Activated CD4-positive, alpha-beta T cell treated with anti-CD3 and anti-CD28 coated beads, Interleukin-2, amount 10 ng/mL, durations not matched to agents 24 days and 14 days (primary cell): ENCODE data around the gene DDIAS. TPM values are rescaled to one million over a fixed set of nuclear protein-coding genes. Genes with fewer than 3 reads are reported as not detected.

ENCODE experiments used
- DNase-seq: peaks from one replicate; pipeline ENCODE4 v3.0.0; 2022
- H3K27ac Mint-ChIP-seq: one replicate; pipeline ENCODE4 v1.8.0; 2022; ENCODE audit warnings: mild to moderate bottlenecking, mixed read lengths
- H3K27me3 Mint-ChIP-seq: one replicate; pipeline ENCODE4 v1.8.0; 2022; ENCODE audit warnings: mixed read lengths
- H3K36me3 Mint-ChIP-seq: one replicate; pipeline ENCODE4 v1.8.0; 2022; ENCODE audit warnings: low read depth, mild to moderate bottlenecking, mixed read lengths
- H3K4me1 Mint-ChIP-seq: one replicate; pipeline ENCODE4 v1.8.0; 2021; ENCODE audit warnings: mixed read lengths
- H3K4me3 Mint-ChIP-seq: one replicate; pipeline ENCODE4 v1.8.0; 2022; ENCODE audit warnings: mild to moderate bottlenecking, moderate library complexity, mixed read lengths
- H3K9me3 Mint-ChIP-seq: one replicate; pipeline ENCODE4 v1.8.0; 2021; ENCODE audit warnings: mixed read lengths
- intact Hi-C: fragments of 100-400 bp; cut with micrococcal nuclease; formaldehyde crosslinking; loops from one replicate; pipeline ENCODE4 v1.15.1; 2023
- total RNA-seq: library from RNA; stranded (reverse); gene quantifications from 2 replicates; pipeline ENCODE4 v1.2.3, GENCODE V29; 2022

The DDIAS gene
- total RNA-seq, 1 donor from 2014 or later, result 26.9 TPM

DNA sequence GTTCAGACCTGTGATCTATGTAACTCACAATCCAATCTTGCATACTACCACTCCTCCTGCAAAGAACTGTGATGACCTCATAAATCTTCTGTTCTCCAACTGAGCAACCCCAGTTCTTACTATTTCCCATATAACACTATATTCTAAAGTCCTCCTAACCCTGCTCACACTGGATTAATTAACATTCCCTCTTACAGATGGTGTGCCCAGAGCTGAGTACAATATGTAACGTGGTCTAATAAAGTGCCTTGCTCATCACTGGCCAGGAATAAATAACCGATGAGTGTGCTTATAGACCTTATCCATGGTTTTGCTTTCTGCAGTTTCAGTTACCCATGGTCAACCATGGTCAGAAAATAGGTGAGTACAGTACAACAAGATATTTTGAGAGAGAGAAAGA, 29.9 kb upstream of the DDIAS start:
- no peak for DNase-seq
- no peak overlapping the region for H3K27ac Mint-ChIP-seq
- H3K9me3 Mint-ChIP-seq, result peaks cover 10% of the 10 kb centered on the region
- peaks cover 2% of the 10 kb centered on the region for H3K27me3 Mint-ChIP-seq
- peaks cover 8% of the 10 kb centered on the region for H3K36me3 Mint-ChIP-seq
- H3K4me3 Mint-ChIP-seq, result no peak overlapping the region
- H3K4me1 Mint-ChIP-seq, result peaks cover 28% of the 10 kb centered on the region
- intact Hi-C loops, result no loop called here

DNA sequence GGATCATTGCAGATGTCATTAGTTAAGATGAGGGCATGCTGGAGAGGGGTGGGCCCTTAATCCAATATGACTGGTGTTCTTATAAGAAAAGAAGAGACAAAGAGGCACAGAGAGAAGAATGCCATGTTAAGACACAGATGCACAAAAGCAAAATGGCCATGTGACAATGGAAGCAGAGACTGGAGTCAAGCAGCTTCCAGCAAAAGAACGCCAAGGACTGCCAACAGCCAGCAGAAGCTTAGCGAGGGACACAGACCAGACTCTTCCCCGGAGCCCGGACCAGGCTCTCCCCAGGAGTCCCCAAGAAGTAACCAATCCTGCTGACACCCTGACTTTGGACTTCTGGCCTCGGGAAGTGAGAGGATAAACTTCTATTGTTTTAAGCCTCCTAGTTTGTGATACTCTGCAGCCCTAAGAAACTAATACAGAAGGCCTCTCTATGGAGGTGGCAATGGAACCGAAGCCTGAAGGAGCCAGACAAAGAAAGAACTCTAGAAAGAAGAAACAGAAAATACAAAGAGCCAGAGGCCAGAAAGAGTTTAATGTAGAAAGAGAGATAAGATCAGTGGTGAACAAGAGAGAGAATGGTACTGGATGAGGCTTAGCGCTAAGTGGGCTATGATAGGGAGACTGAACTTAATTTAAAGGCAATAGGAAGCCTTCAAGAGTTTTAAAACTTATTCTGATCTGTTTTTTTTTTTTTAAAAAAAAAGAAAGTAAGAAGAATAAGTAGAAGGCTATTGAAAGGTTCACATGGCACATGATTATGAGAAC, 29.0 kb upstream of the DDIAS start:
- Mint-ChIP-seq H3K9me3 (peaks cover 12% of the 10 kb centered on the region), H3K4me3 (no peak overlapping the region), H3K27me3 (no peaks in the 10 kb centered on the region), H3K27ac (no peak overlapping the region), H3K36me3 (peaks cover 8% of the 10 kb centered on the region), H3K4me1 (peaks cover 24% of the 10 kb centered on the region)
- DNase-seq, result no peak
- intact Hi-C loops, result no loop called here

DNA sequence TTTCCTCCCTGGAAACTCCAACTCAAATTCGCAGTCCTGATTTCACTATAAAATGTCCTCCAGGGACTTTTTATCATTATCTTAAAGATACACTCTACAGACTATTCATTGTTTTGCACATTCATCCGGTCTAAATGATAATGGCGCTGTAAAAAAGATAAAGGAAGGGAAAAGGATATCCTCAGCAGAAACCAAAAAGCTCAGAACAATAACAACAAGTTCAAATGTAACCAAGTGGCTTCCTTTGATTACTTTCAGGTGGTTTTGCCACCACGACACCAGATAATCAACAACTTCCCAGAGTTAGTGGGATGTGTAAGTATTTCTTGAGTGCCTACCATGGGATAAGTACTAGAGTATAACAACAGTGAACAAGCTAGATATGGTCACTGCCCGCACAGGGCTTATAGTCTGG, 27.6 kb upstream of the DDIAS start:
- H3K4me3 Mint-ChIP-seq, result peak overlapping the region; percentile 5
- H3K27me3 Mint-ChIP-seq, result no peaks in the 10 kb centered on the region
- intact Hi-C loops, result loop anchor here (1.0 kb wide), 1 partner anchor 26 kb away; the partner anchor contains the start of gene PRCP
- H3K27ac Mint-ChIP-seq, result peak overlapping the region; percentile 68
- H3K9me3 Mint-ChIP-seq, result peaks cover 20% of the 10 kb centered on the region
- peaks cover 10% of the 10 kb centered on the region for H3K36me3 Mint-ChIP-seq
- peak; percentile 59 for DNase-seq
- H3K4me1 Mint-ChIP-seq, result peaks cover 23% of the 10 kb centered on the region

DNA sequence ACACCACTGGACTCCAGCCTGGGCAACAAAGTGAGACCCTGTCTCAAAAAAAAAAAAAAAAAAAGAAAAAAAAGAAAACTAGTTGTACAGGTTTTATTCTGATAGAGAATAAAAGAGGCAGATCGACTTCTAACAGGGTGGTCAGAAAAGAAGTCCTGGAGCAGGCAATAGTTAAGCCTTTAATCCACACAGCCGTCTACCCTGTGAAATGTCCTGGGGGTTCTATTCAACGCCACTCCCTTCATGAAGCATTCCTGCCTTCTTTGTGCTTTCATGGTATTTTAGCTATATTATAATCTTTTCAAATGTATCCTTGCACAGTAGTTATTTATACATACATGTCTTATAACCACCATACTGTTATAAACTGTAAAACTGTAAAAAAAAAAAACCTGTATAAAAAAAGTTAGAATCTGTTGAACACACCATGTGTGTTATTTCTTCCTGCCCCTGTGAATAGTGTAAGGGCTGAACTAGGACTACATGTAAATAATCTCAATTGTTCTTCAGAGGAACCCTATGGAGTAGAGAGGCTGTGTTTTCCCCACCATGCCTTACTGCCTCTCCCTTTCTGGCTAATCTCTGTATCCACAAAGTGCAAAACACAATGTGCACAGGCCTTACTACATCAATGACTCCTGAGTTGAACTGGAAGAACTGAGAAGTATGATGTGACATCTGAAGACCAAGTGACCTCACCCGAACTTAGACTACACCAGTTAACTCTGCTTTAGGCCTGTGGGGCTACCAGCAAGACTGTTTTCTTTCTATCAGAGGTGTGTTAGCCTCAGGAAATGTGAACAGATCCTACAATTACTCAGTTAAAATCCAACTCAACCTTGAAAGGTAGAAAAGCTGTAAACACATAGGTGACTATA, 26.7 kb upstream of the DDIAS start:
- intact Hi-C loops, result loop anchor here (1.0 kb wide), 1 partner anchor 25 kb away; the partner anchor contains the start of gene PRCP
- peaks cover 23% of the 10 kb centered on the region for H3K4me1 Mint-ChIP-seq
- H3K27me3 Mint-ChIP-seq, result no peaks in the 10 kb centered on the region
- H3K27ac Mint-ChIP-seq, result no peak overlapping the region
- H3K36me3 Mint-ChIP-seq, result peaks cover 13% of the 10 kb centered on the region
- peaks cover 20% of the 10 kb centered on the region for H3K9me3 Mint-ChIP-seq
- DNase-seq, result no peak
- no peak overlapping the region for H3K4me3 Mint-ChIP-seq

DNA sequence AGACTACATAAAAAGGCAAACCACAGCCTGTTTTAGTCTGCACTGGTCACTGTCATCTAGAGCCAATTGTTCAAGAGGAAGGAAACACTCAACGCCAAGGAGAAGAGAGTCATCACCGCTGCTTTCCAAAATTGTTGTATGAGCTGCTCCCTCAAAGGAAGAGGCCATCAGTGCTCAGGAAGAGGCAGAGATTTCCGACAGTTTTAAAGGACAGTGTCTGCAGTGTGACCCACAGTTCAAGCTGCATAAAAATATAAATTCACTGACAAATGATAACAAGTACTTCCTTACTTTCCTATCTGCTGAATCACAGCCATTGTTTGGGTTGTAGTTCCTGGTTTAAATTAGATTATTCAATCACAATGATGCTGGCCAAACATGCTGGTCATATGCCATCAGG, 17.7 kb upstream of the DDIAS start:
- intact Hi-C loops, result no loop called here

DNA sequence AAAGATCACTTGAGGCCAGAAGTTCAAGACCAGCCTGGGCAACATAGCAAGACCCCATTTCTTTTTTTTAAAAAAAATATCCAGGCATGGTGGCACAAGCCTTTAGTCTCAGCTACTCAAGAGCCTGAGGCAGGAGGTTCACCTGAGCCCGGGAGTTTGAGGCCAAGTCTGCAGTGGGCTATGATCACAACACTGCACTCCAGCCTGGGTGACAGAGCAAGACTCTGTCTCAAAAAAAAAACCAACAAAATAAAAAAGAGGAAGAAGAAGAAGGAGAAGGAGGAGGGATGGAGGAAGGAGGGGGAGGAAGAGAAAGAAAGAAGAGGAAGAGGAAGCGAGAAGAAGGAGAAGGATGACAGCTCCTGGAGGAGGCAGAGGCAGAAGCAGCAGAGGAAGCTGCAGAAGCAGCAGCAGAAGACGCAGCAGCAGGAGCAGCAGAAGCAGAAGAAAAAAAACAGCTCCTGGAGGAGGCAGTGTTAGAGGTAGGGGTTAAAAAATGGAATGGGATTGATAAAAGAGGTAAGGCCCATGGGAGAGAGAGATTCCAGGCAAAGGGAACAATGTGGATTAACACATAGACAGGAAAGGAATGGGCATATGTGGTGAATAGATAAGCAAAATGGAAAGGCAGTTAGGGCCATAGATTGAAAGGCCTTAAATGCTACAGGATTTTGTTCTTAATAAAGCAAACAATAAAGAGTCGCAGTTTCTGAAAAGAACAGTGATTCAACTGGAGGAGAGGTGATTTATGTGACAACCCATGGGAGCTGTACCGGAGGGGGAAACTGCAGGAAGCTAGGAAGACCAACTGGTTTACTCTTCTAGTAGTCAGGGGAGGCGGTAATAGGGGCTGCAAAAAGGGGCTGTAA, 12.2 kb upstream of the DDIAS start:
- H3K4me3 Mint-ChIP-seq, result no peak overlapping the region
- intact Hi-C loops, result no loop called here
- no peaks in the 10 kb centered on the region for H3K27me3 Mint-ChIP-seq
- no peaks in the 10 kb centered on the region for H3K9me3 Mint-ChIP-seq
- no peaks in the 10 kb centered on the region for H3K36me3 Mint-ChIP-seq
- no peak overlapping the region for H3K27ac Mint-ChIP-seq
- no peaks in the 10 kb centered on the region for H3K4me1 Mint-ChIP-seq
- DNase-seq, result no peak

More for the DNA sequence above, 17.7 kb upstream of the DDIAS start:
- H3K27me3 Mint-ChIP-seq, result no peaks in the 10 kb centered on the region
- no peak for DNase-seq
- H3K36me3 Mint-ChIP-seq, result peaks cover 6% of the 10 kb centered on the region
- H3K27ac Mint-ChIP-seq, result no peak overlapping the region
- no peaks in the 10 kb centered on the region for H3K9me3 Mint-ChIP-seq
- H3K4me1 Mint-ChIP-seq, result no peaks in the 10 kb centered on the region
- no peak overlapping the region for H3K4me3 Mint-ChIP-seq

DNA sequence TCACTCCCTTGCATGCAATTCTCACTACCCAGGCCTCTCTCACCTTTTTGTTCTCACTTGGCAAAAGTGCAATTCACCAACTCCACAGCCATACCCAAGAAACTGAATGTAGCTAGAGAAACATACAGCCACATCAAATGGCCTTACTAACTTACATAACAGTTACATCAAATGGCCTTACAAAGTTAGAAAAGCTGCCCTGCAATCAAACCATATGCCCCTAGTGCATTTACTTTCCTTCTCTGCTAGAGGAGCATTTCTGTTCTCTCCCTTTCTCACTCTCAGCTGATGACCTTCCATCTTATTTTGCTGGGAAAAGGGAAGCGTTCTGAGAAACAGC, 11.6 kb upstream of the DDIAS start:
- Mint-ChIP-seq H3K4me3 (no peak overlapping the region), H3K9me3 (no peaks in the 10 kb centered on the region), H3K27ac (no peak overlapping the region), H3K4me1 (no peaks in the 10 kb centered on the region), H3K27me3 (no peaks in the 10 kb centered on the region), H3K36me3 (no peaks in the 10 kb centered on the region)
- intact Hi-C loops, result no loop called here
- no peak for DNase-seq

DNA sequence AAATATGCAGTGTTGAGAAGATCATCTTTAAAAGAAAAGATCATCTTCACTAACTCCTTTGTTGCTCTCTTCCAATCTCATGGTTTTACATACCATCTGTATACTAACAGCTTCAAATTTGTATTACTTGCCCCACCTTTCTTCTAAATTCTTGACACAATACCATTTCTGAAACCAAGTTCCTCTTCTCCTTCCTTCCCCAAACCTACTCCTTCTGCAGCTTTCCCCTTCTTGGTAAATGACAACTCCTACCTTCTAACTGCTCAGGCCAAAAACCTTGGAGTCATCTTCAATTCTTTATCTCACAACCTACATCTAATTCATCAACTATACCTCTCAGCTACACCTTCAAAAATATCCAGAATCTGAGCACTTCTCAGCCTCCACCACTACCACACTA, 10.6 kb upstream of the DDIAS start:
- no peaks in the 10 kb centered on the region for H3K27me3 Mint-ChIP-seq
- no peak overlapping the region for H3K27ac Mint-ChIP-seq
- H3K4me3 Mint-ChIP-seq, result no peak overlapping the region
- intact Hi-C loops, result no loop called here
- H3K9me3 Mint-ChIP-seq, result no peaks in the 10 kb centered on the region
- DNase-seq, result no peak
- H3K36me3 Mint-ChIP-seq, result no peaks in the 10 kb centered on the region
- peaks cover 5% of the 10 kb centered on the region for H3K4me1 Mint-ChIP-seq

DNA sequence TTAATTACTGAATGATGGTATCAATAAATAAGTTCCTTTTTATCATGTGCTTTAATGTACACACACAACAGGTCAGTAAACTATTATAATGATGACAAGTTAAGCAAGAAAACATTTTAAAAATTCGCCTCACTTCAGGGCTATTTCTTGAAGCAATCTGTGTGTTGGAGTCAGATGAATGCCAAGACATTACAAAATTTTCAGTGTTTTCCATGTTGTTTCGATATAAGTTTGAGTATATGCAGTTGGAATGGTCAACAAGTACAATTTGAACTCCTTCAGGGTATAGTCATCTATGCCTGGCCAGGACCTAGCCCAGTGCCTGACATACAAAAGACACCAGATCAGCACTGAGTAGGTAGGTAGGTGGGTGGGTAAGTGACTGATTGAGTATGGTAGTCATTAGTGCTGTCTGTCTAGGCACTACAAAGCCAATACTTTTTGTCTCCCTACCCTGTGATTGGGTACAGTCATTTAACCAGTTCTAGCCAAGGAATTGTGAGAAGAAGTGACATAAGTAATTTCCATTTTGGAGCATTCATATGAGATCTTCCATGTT, 8.8 kb upstream of the DDIAS start:
- Mint-ChIP-seq H3K27me3 (no peaks in the 10 kb centered on the region), H3K9me3 (no peaks in the 10 kb centered on the region), H3K36me3 (peaks cover 2% of the 10 kb centered on the region), H3K4me3 (no peak overlapping the region), H3K4me1 (peaks cover 10% of the 10 kb centered on the region), H3K27ac (no peak overlapping the region)
- no peak for DNase-seq
- intact Hi-C loops, result no loop called here

DNA sequence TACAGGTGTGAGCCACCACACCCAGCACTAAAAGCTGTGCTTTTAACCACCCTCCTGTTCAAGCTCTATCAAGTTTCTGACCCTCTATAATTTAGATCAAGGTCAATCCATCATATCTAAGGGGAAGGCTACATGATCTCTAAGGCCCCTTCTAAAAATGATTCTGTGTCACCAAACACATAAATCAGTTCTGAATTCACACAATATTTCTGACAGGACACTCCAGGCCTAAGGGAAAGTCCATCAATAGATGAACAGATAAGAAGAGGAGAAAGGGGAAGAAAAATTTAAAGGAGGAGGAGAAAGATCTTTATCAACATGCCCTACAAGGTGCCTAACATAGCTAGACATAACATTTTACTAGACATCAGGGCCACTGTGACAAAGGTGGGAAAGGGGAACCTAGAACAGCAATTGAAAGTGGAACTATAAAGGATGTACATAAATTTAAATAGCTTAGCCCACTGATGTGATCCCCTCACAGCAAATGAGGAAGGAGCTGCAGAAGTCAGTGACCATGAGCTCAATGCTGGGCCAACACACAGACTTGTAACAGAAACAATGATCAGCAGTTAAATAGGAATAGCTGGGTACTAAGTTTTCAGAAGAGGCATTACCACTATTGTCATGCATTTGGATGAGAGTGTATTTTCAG, 6.0 kb upstream of the DDIAS start:
- peaks cover 2% of the 10 kb centered on the region for H3K36me3 Mint-ChIP-seq
- H3K4me3 Mint-ChIP-seq, result no peak overlapping the region
- intact Hi-C loops, result no loop called here

DNA sequence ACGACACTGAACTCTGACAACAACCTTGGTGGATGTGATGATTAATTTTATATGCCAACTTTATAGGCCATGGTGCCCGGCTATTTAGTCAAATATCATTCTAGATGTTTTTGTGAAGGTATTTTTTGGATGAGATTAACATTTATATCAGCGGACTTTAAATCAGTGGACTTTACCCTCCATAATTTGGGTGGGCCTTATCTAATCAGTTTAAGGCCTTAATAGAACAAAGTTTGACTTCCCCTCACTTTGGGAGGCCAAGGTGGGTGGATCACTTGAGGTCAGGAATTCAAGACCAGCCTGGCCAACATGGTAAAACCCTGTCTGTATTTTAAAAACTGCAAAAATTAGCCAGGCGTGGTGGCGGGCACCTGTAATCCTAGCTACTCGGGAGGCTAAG, 5.4 kb upstream of the DDIAS start:
- DNase-seq, result no peak
- Mint-ChIP-seq H3K27me3 (no peaks in the 10 kb centered on the region), H3K27ac (no peak overlapping the region), H3K4me1 (peaks cover 30% of the 10 kb centered on the region), H3K4me3 (no peak overlapping the region), H3K9me3 (no peaks in the 10 kb centered on the region), H3K36me3 (peaks cover 2% of the 10 kb centered on the region)
- intact Hi-C loops, result no loop called here

More for the DNA sequence above, 6.0 kb upstream of the DDIAS start:
- peaks cover 27% of the 10 kb centered on the region for H3K4me1 Mint-ChIP-seq
- H3K27ac Mint-ChIP-seq, result no peak overlapping the region
- DNase-seq, result no peak
- H3K27me3 Mint-ChIP-seq, result no peaks in the 10 kb centered on the region
- no peaks in the 10 kb centered on the region for H3K9me3 Mint-ChIP-seq

DNA sequence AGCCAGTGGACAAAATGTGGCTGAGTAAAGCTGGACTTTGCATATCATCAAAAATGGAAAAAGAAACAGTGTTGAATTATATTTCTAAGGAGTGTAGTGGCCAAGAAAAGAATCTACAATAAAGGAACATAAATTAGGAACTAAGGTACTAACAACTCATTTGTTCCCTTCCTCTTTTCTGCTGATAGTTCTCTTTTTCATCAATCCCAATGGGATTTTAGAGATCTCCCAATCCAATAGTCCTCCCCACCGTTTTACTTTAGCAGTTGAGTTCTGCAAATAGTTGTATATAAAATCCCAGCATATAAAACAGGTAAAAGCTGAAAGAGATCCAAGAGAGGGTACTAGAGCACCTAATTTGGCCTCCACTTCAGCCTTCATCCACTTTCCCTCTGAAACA, 3.3 kb upstream of the DDIAS start:
- H3K4me3 Mint-ChIP-seq, result no peak overlapping the region
- peaks cover 2% of the 10 kb centered on the region for H3K36me3 Mint-ChIP-seq
- no peak for DNase-seq
- H3K27ac Mint-ChIP-seq, result no peak overlapping the region
- H3K4me1 Mint-ChIP-seq, result peaks cover 43% of the 10 kb centered on the region
- intact Hi-C loops, result no loop called here
- H3K9me3 Mint-ChIP-seq, result no peaks in the 10 kb centered on the region
- no peaks in the 10 kb centered on the region for H3K27me3 Mint-ChIP-seq

DNA sequence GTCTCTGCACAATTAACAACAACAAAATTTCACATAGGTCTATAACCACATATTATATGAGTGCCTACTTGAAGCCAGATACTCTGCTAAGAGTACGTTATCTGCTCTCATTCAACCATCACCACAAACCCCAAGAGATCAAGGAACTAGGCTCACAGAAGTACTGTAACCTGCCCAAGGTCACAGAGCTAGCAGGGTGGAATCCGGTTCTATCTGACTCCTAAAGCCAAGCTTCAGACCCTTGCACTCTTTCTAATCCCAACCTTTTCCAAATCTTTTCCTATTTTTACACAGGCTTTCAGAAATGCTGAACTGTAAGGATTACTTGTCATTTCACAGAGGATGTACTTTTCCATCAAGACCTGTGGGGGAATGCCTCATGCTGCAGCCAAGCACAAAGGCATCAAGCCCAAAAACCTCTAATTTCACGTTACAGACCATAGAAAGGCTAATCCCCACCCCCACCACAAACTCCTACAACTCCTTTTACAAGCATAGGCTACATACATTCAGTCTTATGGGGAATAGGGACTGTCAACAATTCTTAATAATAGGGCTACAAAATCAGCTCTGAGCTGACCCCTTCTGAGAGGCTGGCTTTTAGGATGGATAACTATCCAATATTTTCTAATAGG, 2.2 kb upstream of the DDIAS start:
- no peaks in the 10 kb centered on the region for H3K27me3 Mint-ChIP-seq
- peak overlapping the region; percentile 100 for H3K27ac Mint-ChIP-seq
- H3K4me3 Mint-ChIP-seq, result peak overlapping the region; percentile 92
- H3K4me1 Mint-ChIP-seq, result peaks cover 53% of the 10 kb centered on the region
- DNase-seq, result peak; percentile 76
- intact Hi-C loops, result no loop called here
- peaks cover 2% of the 10 kb centered on the region for H3K36me3 Mint-ChIP-seq
- H3K9me3 Mint-ChIP-seq, result no peaks in the 10 kb centered on the region
